ENCODE data around the gene RHBDL2. TPM values are rescaled to one million over a fixed set of nuclear protein-coding genes. Genes with fewer than 3 reads are reported as not detected.

The RHBDL2 gene
- polyA plus RNA-seq, 1 donor from 2014 or later = not detected

DNA sequence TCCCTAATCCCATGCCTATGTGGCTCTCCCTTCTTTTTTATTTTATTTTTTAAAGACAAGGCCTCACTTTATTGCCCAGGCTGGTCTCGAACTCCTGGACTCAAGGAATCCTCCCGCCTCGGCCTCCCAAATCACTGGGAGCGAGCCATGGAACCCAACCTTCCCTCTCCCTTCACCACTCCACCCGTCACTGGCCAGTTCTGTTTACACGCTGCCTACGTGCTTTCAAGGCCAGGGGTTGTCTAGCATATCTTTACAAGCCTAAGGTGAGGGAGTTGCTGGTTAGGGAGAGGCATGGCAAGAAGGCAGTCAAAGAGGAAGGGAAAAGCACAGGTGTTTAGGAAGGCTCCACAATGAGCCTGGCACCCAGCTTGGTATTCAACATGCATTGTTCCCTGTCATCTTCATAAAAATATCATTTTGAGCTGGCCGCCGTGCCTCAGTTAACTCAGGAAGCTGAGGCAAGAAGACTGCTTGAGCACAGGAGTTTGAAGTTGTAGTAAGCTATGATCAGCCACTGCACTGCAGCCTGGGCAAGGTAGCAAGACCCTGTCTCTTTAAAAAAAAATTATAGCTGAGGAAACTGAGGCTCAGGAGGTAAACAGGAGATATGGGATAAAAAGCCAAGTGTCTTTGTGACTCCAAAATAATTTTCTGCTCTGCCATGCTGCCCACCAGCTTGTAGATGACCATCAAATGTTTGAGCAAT, 1.1 kb downstream of the RHBDL2 start:
- Histone ChIP-seq H3K9me2 (ENCODE audit: insufficient read depth, low read length) (no peaks in the 10 kb centered on the region), H3K4me3 (ENCODE audit: low read length) (no peak overlapping the region), H3K9ac (ENCODE audit: low read length) (no peak overlapping the region), H3K27ac (ENCODE audit: low read length) (no peak overlapping the region), H3K9me3 (ENCODE audit: low read length) (no peaks in the 10 kb centered on the region), H4K20me1 (ENCODE audit: insufficient read depth) (no peaks in the 10 kb centered on the region), H3F3A (ENCODE audit: insufficient read depth, low read length, poor library complexity, severe bottlenecking) (no peaks in the 10 kb centered on the region), H3K27me3 (ENCODE audit: insufficient read depth, low read depth, low read length) (no peaks in the 10 kb centered on the region), H3K36me3 (ENCODE audit: insufficient read depth, low read length) (no peaks in the 10 kb centered on the region), H3K4me2 (ENCODE audit: low read length) (no peak overlapping the region), H3K79me2 (replicated peaks; ENCODE audit: insufficient read depth, low read length) (no peaks in the 10 kb centered on the region), H2AFZ (ENCODE audit: low read depth, low read length) (no peak overlapping the region)
- TF ChIP-seq, protein P1, sequence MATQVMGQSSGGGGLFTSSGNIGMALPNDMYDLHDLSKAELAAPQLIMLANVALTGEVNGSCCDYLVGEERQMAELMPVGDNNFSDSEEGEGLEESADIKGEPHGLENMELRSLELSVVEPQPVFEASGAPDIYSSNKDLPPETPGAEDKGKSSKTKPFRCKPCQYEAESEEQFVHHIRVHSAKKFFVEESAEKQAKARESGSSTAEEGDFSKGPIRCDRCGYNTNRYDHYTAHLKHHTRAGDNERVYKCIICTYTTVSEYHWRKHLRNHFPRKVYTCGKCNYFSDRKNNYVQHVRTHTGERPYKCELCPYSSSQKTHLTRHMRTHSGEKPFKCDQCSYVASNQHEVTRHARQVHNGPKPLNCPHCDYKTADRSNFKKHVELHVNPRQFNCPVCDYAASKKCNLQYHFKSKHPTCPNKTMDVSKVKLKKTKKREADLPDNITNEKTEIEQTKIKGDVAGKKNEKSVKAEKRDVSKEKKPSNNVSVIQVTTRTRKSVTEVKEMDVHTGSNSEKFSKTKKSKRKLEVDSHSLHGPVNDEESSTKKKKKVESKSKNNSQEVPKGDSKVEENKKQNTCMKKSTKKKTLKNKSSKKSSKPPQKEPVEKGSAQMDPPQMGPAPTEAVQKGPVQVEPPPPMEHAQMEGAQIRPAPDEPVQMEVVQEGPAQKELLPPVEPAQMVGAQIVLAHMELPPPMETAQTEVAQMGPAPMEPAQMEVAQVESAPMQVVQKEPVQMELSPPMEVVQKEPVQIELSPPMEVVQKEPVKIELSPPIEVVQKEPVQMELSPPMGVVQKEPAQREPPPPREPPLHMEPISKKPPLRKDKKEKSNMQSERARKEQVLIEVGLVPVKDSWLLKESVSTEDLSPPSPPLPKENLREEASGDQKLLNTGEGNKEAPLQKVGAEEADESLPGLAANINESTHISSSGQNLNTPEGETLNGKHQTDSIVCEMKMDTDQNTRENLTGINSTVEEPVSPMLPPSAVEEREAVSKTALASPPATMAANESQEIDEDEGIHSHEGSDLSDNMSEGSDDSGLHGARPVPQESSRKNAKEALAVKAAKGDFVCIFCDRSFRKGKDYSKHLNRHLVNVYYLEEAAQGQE (IDR thresholded peaks at IDR 0.05; ENCODE audit: borderline replicate concordance) = no peak
- TF ChIP-seq POLR2AphosphoS5 (IDR thresholded peaks at IDR 0.05) (no peak), MXI1 (conservative IDR thresholded peaks at IDR 0.05; ENCODE audit: poor library complexity, severe bottlenecking) (no peak), RAD21 (conservative IDR thresholded peaks at IDR 0.05) (no peak), EZH2 (IDR thresholded peaks at IDR 0.05; ENCODE audit: borderline replicate concordance, insufficient read depth, low read length, poor library complexity, severe bottlenecking) (no peak), SMC3 (conservative IDR thresholded peaks at IDR 0.05; ENCODE audit: poor library complexity) (no peak), EP300 (conservative IDR thresholded peaks at IDR 0.05; ENCODE audit: poor library complexity, severe bottlenecking) (no peak), TAF1 (IDR thresholded peaks at IDR 0.05; ENCODE audit: low read depth) (no peak)
- TF ChIP-seq, protein P2, sequence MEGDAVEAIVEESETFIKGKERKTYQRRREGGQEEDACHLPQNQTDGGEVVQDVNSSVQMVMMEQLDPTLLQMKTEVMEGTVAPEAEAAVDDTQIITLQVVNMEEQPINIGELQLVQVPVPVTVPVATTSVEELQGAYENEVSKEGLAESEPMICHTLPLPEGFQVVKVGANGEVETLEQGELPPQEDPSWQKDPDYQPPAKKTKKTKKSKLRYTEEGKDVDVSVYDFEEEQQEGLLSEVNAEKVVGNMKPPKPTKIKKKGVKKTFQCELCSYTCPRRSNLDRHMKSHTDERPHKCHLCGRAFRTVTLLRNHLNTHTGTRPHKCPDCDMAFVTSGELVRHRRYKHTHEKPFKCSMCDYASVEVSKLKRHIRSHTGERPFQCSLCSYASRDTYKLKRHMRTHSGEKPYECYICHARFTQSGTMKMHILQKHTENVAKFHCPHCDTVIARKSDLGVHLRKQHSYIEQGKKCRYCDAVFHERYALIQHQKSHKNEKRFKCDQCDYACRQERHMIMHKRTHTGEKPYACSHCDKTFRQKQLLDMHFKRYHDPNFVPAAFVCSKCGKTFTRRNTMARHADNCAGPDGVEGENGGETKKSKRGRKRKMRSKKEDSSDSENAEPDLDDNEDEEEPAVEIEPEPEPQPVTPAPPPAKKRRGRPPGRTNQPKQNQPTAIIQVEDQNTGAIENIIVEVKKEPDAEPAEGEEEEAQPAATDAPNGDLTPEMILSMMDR (IDR thresholded peaks at IDR 0.05; ENCODE audit: poor library complexity, severe bottlenecking) = no peak

GRCh38 chr1:38938722-38939260, 2.8 kb downstream of the RHBDL2 start:
- Histone ChIP-seq H3K27ac (ENCODE audit: low read length) (no peak overlapping the region), H3K27me3 (ENCODE audit: insufficient read depth, low read depth, low read length) (no peaks in the 10 kb centered on the region), H3K9ac (ENCODE audit: low read length) (no peak overlapping the region), H3K79me2 (replicated peaks; ENCODE audit: insufficient read depth, low read length) (no peaks in the 10 kb centered on the region), H3K36me3 (ENCODE audit: insufficient read depth, low read length) (no peaks in the 10 kb centered on the region), H3K4me2 (ENCODE audit: low read length) (no peak overlapping the region), H4K20me1 (ENCODE audit: insufficient read depth) (no peaks in the 10 kb centered on the region), H3F3A (ENCODE audit: insufficient read depth, low read length, poor library complexity, severe bottlenecking) (no peaks in the 10 kb centered on the region), H3K9me3 (ENCODE audit: low read length) (no peaks in the 10 kb centered on the region), H3K4me3 (ENCODE audit: low read length) (no peak overlapping the region), H2AFZ (ENCODE audit: low read depth, low read length) (no peak overlapping the region), H3K9me2 (ENCODE audit: insufficient read depth, low read length) (no peaks in the 10 kb centered on the region)
- TF ChIP-seq, protein P1 (IDR thresholded peaks at IDR 0.05; ENCODE audit: borderline replicate concordance) = no peak
- TF ChIP-seq EP300 (conservative IDR thresholded peaks at IDR 0.05; ENCODE audit: poor library complexity, severe bottlenecking) = no peak
- no peak for TF ChIP-seq TAF1 (IDR thresholded peaks at IDR 0.05; ENCODE audit: low read depth)
- TF ChIP-seq POLR2AphosphoS5 (IDR thresholded peaks at IDR 0.05) = no peak
- no peak for TF ChIP-seq EZH2 (IDR thresholded peaks at IDR 0.05; ENCODE audit: borderline replicate concordance, insufficient read depth, low read length, poor library complexity, severe bottlenecking)
- TF ChIP-seq, protein P2 (IDR thresholded peaks at IDR 0.05; ENCODE audit: poor library complexity, severe bottlenecking) = no peak
- no peak for TF ChIP-seq RAD21 (conservative IDR thresholded peaks at IDR 0.05)
- TF ChIP-seq SMC3 (conservative IDR thresholded peaks at IDR 0.05; ENCODE audit: poor library complexity) = no peak
- no peak for TF ChIP-seq MXI1 (conservative IDR thresholded peaks at IDR 0.05; ENCODE audit: poor library complexity, severe bottlenecking)
